NCI-H146 (cell line): Measurements from ENCODE around the gene HLTF.
"Not testable (repeated sequence)": the region's sequence is repeated elsewhere in the genome, so short reads cannot be mapped to it uniquely, and the experiment has no call there.

Experiments
- DNase-seq: peaks from one replicate; lab custom pipeline; 2025; lab: John Stamatoyannopoulos, UW

The HLTF gene

DNA sequence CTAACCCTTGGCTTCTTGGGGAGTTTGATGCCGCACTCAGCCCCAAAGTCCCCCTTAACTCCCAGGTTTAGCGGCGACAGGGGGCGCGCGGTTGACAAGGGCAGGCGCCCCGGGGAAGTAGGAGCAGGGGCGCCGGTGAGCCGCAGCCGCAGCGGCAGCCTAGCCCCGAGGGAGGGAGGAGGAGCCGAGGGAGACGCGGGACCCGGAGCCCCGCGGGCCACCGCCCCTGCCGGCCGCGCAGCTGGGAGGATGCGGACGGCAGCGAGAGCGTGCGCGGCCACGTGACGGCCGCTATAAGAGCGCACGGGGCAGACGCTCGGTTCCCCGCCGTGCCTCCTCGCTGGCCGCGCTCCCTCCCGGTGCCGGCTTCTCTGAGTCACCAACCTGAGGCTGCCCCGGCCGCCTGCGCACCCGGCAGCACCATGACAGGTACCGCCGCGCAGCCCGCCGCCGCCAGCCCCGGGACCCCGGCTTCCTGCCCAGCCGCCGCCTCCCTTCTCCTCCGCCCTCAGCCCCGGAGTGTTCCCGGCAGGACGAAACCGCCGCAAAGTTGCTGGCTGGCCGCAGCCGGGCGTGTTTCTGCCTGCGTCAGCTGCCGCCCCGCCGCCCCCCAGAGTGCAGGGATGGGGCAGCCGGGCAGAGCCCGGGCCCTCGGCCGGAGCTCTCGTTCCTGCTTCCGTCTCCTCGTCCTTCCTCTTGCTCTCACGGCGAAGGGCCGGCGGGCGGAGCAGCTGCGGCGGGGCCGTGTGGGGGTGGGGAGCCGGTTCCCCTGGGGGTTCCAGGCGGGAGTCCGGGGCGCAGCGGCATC lies 94.9 kb downstream of the HLTF start, which contains the start of gene GYG1:
Gene GYG1 (plus strand): TSS at position 322 of the 808 bp plus-strand sequence. CDS start 101 bp downstream, at position 423.
- DNase-seq: peak; percentile 88

- DNase-seq: no peak
These were observed 96.1 kb downstream of the HLTF start for GRCh38 chr3:148990236-148990635.

DNA sequence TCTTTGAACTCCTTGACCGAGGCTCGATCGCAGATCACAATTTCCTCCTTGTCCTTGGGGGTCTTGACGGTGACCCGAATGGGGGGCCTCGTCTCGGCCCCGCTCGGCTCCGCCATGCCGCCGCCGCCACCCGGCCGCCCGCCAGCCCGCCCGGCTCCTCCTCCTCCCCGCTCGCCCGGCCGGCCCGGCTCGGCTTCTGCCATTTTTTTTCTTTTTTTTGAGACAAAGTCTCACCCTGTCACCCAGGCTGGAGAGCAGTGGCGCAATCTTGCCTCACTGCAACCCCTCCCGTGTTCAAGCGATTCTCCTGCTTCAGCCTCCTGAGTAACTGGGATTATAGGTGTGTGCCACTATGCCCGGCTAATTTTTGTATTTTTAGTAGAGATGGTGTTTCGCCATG lies 98.8 kb downstream of the HLTF start:
- not testable (repeated sequence) for DNase-seq

- DNase-seq: no peak
These were observed 105.1 kb downstream of the HLTF start for GRCh38 chr3:148981273-148981672.
